ENCODE measurements around the gene PPP1R12B.
"Not testable (repeated sequence)": the region's sequence is repeated elsewhere in the genome, so short reads cannot be mapped to it uniquely, and the experiment has no call there.

DNA sequence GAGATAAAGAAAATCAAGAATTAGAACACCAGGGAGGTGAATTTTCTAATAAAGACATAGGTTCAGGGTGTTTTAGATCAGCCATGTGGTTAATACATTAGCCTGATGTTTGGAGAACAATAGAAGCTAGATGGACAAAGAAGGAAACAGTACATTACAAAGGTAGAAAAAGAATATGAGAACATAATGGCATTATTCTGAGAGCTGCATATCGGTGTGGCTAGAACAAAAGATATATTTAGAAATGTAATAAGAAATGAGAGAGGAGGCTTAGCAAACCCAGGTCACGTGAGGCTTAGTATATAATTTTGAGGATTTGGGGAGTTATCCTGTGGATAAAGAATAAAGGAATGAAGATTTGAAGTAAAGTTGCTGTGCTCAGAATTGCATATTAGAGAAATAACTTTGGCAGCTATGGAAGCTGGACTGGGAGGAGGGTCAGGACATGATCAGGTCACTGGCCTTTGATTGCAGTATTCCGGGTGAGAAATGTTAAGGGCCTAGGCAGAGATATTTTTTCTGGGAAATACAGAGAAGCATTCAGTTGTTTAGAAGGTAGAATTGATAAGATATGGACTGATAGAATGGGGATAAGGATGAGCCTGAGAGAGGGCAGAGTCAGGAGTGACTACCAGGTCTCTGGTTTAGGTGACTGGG lies 197.3 kb downstream of the PPP1R12B start:
- TF ChIP-seq, protein P1, sequence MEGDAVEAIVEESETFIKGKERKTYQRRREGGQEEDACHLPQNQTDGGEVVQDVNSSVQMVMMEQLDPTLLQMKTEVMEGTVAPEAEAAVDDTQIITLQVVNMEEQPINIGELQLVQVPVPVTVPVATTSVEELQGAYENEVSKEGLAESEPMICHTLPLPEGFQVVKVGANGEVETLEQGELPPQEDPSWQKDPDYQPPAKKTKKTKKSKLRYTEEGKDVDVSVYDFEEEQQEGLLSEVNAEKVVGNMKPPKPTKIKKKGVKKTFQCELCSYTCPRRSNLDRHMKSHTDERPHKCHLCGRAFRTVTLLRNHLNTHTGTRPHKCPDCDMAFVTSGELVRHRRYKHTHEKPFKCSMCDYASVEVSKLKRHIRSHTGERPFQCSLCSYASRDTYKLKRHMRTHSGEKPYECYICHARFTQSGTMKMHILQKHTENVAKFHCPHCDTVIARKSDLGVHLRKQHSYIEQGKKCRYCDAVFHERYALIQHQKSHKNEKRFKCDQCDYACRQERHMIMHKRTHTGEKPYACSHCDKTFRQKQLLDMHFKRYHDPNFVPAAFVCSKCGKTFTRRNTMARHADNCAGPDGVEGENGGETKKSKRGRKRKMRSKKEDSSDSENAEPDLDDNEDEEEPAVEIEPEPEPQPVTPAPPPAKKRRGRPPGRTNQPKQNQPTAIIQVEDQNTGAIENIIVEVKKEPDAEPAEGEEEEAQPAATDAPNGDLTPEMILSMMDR (IDR thresholded peaks at IDR 0.05), result not testable (repeated sequence)
- not testable (repeated sequence) for TF ChIP-seq POLR2A (IDR thresholded peaks at IDR 0.05)

All from body of pancreas (tissue), 4 donors.